Stimulated activated naive B cell treated with anti-CD40 and anti-IgM and Interleukin-4, amounts not matched to agents 10 μg/mL and 1 μg/mL and 100 μg/mL, for 72 hours (primary cell): ENCODE measurements around the gene LEKR1.
"Not testable (repeated sequence)": the region's sequence is repeated elsewhere in the genome, so short reads cannot be mapped to it uniquely, and the experiment has no call there.

ENCODE experiments used
- ATAC-seq, 2 donors: fragments of 150-1000 bp; cut with Tn5 transposase; replicated peaks; 2 replicates each; pipeline ENCODE4 v1.10.0; 2021; ENCODE audit warnings: moderate library complexity in 1 of 2
- DNase-seq: peaks from one replicate; pipeline ENCODE4 v3.0.0; 2021
- H3K27ac Mint-ChIP-seq: one replicate; pipeline ENCODE4 v1.8.0; 2022; ENCODE audit warnings: mild to moderate bottlenecking, mixed read lengths
- H3K27me3 Mint-ChIP-seq, 2 donors: one replicate each; pipeline ENCODE4 v1.8.0; 2022; ENCODE audit warnings: mixed read lengths in 2 of 2
- H3K36me3 Mint-ChIP-seq, 2 donors: one replicate each; pipeline ENCODE4 v1.8.0; 2022; ENCODE audit warnings: mixed read lengths in 2 of 2, mild to moderate bottlenecking in 1 of 2
- H3K4me1 Mint-ChIP-seq, 2 donors: one replicate each; pipeline ENCODE4 v1.8.0; 2022; ENCODE audit warnings: mixed read lengths in 2 of 2, mild to moderate bottlenecking in 1 of 2
- H3K4me3 Mint-ChIP-seq, 2 donors: one replicate each; pipeline ENCODE4 v1.8.0; 2022; ENCODE audit warnings: mild to moderate bottlenecking in 2 of 2, mixed read lengths in 2 of 2, moderate library complexity in 1 of 2
- H3K9me3 Mint-ChIP-seq, 2 donors: one replicate each; pipeline ENCODE4 v1.8.0; 2022; ENCODE audit warnings: mixed read lengths in 2 of 2, mild to moderate bottlenecking in 1 of 2

LEKR1 gene

DNA sequence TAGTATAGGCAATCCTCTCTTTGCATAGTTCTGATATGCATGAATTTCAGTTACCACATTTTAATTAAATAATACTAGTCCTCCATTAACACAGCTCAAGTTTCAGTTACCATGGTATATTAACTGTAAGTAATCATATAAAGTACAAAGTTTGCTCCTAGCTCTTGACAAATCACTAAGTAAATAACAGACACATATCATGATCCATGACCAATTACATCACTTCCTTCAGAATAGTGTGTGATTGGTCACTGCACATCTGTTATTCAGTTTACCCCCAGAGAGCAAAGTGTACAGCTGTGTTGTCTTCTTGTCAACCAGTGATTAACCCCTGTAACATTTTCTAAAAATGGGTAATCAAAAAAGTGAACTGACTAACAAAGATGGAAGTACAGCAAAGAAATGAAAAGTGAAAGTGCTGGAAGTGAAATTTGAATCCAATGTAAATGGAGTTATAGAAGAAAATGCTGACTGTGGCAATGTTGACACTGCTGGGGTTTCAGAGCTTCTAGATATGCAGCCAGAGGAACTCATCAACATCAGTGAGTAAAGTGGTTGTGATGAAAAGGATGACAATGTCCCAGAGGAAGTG, 30.2 kb upstream of the LEKR1 start:
- no peak overlapping the region for H3K4me3 Mint-ChIP-seq
- no peak overlapping the region for H3K27ac Mint-ChIP-seq
- peaks cover 13 to 33% of the 10 kb centered on the region in 2 donors for H3K4me1 Mint-ChIP-seq
- DNase-seq: no peak
- peaks cover 11 to 13% of the 10 kb centered on the region in 2 donors for H3K9me3 Mint-ChIP-seq
- peak in 1 of 2 donors; percentile 42 for ATAC-seq
- peaks cover 22 to 41% of the 10 kb centered on the region in 2 donors for H3K36me3 Mint-ChIP-seq
- H3K27me3 Mint-ChIP-seq: no peaks in the 10 kb centered on the region

DNA sequence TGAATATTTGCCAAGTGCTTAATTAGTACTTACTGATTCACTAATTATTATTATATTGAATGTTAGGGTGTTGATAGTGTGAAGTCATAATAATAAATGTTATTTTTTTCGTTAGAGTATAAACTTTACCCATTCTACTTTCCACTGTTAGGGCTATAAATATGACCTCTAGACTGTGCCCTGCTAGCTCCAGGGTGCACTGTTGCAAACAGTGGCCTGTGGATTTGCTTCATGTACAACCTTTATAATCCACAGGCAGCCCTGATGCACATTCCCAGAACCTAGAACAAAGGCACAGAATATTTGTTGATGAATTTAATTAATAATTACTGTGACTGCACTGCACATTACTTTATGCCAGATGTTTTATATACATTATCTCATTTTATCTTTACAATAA, 28.8 kb upstream of the LEKR1 start:
- ATAC-seq (no peak), DNase-seq (no peak)
- H3K36me3 Mint-ChIP-seq: peaks cover 25 to 44% of the 10 kb centered on the region in 2 donors
- H3K27me3 Mint-ChIP-seq: no peaks in the 10 kb centered on the region
- peaks cover 11 to 13% of the 10 kb centered on the region in 2 donors for H3K9me3 Mint-ChIP-seq
- H3K4me1 Mint-ChIP-seq: peaks cover 13 to 28% of the 10 kb centered on the region in 2 donors
- H3K27ac Mint-ChIP-seq: no peak overlapping the region
- H3K4me3 Mint-ChIP-seq: no peak overlapping the region

DNA sequence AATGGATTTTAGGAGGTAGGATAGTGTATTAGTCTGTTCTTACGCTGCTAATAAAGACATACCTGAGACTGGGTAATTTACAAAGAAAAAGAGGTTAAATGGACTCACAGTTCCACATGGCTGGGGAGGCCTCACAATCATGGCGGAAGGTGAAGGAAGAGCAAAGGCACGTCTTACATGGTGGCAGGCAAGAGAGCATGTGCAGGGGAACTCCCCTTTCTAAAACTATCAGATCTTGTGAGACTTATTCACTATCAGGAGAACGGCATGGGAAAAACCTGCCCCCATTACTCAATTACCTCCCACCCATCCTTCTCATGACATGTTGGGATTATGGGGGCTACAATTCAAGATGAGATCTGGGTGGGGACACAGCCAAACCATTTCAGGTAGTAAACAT, 25.9 kb upstream of the LEKR1 start:
- DNase-seq, H3K27ac Mint-ChIP-seq, H3K27me3 Mint-ChIP-seq, H3K4me3 Mint-ChIP-seq, ATAC-seq: not testable (repeated sequence)
- H3K9me3 Mint-ChIP-seq: peaks cover 14 to 17% of the 10 kb centered on the region in 2 donors
- H3K4me1 Mint-ChIP-seq: peaks cover 5 to 23% of the 10 kb centered on the region in 2 donors
- peaks cover 28 to 37% of the 10 kb centered on the region in 2 donors for H3K36me3 Mint-ChIP-seq

DNA sequence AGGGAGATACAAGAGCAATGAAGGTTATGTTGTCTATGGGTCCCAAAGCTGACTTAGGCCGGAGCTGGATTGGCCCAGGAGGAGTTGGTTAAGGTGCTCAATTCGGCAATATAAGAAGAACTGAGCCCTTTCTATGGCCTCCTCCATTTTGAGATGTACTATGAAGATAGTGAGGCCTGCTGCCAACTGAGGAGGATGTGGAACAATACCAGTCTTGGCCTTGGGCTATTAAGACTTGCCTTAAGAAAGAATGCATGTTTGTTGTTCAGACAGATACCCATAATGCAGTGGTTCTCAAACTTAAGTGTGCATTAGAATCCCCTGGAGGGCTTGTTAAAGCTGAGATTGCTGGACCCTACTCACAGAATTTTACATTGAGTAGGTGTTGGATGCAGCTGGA, 24.4 kb upstream of the LEKR1 start:
- Mint-ChIP-seq H3K4me3 (no peak overlapping the region), H3K27me3 (no peaks in the 10 kb centered on the region), H3K27ac (no peak overlapping the region), H3K4me1 (peaks cover 1 to 20% of the 10 kb centered on the region in 2 donors), H3K36me3 (peaks cover 24 to 30% of the 10 kb centered on the region in 2 donors), H3K9me3 (peaks cover 14 to 17% of the 10 kb centered on the region in 2 donors)
- no peak for ATAC-seq
- DNase-seq: no peak

DNA sequence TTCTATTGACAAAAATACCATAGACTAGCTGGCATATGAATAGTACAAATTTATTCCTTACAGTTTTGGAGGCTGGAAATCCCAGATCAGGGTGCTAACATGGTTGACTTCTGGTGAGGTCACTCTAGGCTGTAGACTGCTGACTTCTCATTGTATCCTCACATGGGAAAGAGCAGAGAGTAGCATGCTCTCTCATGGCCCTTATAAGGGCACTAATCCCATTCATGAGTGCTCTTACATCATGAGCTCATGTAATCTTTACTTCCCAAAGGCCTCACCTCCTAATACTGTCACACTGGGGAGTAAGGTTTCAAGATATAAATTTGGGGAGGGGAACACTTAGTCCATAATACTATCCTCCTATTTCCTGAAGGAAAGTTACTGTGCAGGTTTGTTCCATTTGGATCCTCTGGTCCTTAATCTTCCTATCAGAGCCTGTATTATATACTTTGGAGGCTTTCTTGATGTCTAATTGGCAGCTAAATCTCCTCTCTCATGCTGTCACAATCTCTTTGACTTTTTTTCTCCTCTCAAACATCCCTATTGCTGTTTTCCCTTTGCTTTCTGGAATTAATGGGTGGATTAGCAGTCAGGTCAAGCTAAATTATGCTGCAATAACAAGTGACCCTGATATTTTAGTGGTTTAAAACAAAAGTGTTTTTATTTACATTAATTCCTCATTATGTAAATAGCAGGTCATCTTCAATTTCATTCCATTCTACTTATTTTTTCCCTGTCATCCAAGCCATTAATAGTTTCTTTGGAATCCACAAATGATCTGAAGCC, 23.1 kb upstream of the LEKR1 start:
- Mint-ChIP-seq H3K4me1 (peaks cover 7 to 30% of the 10 kb centered on the region in 2 donors), H3K27me3 (no peaks in the 10 kb centered on the region), H3K9me3 (peaks cover 14 to 17% of the 10 kb centered on the region in 2 donors), H3K36me3 (peaks cover 24 to 34% of the 10 kb centered on the region in 2 donors), H3K4me3 (no peak overlapping the region), H3K27ac (no peak overlapping the region)
- DNase-seq: no peak
- no peak for ATAC-seq

DNA sequence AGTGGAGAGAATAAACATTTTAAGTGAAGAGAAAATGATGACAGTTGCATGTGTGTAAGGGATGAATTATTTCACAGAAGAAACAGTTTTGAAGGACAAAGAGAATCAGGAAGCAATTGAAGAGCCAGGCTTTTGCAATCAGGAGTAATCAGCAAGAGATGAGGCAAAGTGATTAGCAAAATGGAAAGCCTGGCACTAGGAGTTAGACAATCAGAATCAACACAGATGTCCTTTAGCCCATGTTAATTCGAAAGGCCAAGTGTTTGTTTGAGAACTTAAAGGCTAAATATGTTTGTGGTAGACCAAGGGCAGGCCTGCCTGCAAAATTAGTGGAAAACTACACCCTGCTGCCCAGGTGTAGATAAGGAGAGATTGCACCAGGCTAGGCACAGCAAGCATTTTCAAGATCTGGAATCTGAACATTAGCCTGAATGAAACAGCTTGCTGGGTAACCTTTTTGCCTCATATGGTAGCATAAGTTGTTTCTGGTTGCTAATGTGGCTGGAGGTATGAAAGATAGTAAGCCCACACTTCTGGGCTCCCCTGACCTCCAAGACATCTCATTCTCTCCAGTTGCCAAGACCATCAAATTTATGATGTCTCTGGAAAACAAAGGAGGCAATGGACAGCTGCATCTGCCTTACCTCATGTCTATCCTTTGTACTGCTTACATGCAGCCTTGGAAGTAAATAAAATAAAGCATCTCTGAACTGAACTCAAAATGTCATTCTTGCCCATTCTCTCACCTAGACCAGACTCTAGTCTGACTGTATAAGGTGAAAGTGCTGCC, 22.0 kb upstream of the LEKR1 start:
- Mint-ChIP-seq H3K9me3 (peaks cover 14 to 17% of the 10 kb centered on the region in 2 donors), H3K4me3 (no peak overlapping the region), H3K27me3 (no peaks in the 10 kb centered on the region), H3K36me3 (peaks cover 19 to 30% of the 10 kb centered on the region in 2 donors), H3K4me1 (peaks cover 8 to 24% of the 10 kb centered on the region in 2 donors), H3K27ac (no peak overlapping the region)
- ATAC-seq (peak in 1 of 2 donors; percentile 7), DNase-seq (no peak)

DNA sequence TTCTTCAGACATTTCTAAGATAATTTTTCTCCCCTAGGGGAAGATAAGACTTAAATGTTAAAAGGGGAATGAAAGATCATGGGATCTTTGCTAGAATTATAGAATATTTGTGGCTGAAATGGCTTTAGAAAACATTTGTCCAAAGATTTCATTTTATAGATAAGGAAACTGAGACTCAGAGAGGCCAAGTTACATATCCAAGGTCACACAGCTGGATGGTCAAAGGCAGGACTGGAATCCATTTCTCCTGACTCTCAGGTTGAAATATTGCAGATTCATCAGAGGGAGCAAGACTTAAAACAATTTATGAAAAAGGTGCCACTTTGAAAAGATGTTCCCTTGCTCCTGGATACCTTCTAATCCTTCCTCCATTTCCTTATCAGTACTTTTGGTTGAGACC, 19.5 kb upstream of the LEKR1 start:
- H3K36me3 Mint-ChIP-seq: peaks cover 11 to 26% of the 10 kb centered on the region in 2 donors
- no peak for ATAC-seq
- H3K4me3 Mint-ChIP-seq: no peak overlapping the region
- no peak overlapping the region for H3K27ac Mint-ChIP-seq
- H3K27me3 Mint-ChIP-seq: no peaks in the 10 kb centered on the region
- peaks cover 3 to 10% of the 10 kb centered on the region in 2 donors for H3K9me3 Mint-ChIP-seq
- H3K4me1 Mint-ChIP-seq: peaks cover 15 to 34% of the 10 kb centered on the region in 2 donors
- DNase-seq: no peak

DNA sequence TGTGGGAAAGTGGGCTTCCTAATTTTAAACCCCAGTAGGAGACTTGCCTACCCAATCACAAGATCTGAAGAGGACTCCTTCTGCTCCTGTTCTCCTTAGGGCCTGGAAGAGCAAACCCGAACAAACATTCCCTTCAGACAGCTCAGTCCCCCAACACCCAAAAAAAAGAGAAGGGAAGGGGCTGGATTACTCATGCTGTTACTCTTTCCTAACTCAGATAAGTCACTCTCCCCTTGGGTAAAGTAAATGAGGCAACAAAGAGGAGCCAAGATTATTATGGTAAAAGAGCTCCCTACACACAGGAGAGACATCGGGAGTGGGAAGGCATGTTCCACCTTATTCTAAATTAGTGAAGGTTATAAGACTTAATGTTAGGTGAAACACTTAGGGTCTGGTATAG, 18.1 kb upstream of the LEKR1 start:
- H3K4me3 Mint-ChIP-seq: no peak overlapping the region

DNA sequence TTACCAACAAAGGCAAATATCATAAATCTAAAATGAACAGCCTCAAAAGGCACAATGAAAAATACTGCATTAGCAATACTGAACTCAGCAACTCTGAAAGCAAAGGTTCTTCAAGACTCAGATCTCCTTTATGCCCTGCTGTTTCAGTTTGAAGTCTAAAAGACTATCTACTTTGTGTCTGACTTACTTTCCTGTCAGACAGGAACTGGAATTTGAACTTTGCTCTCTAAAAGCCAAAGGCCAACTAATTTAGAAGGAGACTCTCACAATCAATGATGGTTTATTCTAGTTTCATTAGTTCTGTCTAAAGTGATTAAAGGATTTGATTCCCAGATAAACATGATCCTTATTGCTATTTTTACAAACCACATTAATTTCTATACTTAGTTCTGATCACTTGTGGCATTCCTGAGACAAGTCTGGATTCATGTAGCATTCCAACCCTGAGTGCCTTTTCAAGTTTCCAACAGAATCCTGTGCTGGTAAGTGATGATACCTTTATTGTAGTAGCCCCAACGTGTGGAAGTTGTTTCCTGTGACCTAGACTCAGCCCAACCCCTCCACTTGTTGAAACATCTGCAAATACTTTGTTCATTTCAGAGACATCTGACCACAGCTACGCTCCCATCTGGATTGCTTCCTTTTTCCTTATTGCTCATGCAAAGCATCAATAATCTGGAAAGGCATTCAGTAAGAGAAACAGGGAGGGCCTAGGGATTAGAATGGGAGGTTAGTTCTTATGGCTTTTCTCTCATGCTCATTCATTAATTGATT, 14.9 kb upstream of the LEKR1 start:
- DNase-seq: no peak
- H3K4me1 Mint-ChIP-seq: peaks cover 19 to 48% of the 10 kb centered on the region in 2 donors
- no peak overlapping the region for H3K27ac Mint-ChIP-seq

More for the DNA sequence above, 18.1 kb upstream of the LEKR1 start:
- H3K36me3 Mint-ChIP-seq: peaks cover 11 to 26% of the 10 kb centered on the region in 2 donors
- DNase-seq (no peak), ATAC-seq (no peak)
- peaks cover 16 to 37% of the 10 kb centered on the region in 2 donors for H3K4me1 Mint-ChIP-seq
- H3K27me3 Mint-ChIP-seq: no peaks in the 10 kb centered on the region
- peaks cover 3 to 10% of the 10 kb centered on the region in 2 donors for H3K9me3 Mint-ChIP-seq
- peak overlapping the region; percentile 65 for H3K27ac Mint-ChIP-seq

DNA sequence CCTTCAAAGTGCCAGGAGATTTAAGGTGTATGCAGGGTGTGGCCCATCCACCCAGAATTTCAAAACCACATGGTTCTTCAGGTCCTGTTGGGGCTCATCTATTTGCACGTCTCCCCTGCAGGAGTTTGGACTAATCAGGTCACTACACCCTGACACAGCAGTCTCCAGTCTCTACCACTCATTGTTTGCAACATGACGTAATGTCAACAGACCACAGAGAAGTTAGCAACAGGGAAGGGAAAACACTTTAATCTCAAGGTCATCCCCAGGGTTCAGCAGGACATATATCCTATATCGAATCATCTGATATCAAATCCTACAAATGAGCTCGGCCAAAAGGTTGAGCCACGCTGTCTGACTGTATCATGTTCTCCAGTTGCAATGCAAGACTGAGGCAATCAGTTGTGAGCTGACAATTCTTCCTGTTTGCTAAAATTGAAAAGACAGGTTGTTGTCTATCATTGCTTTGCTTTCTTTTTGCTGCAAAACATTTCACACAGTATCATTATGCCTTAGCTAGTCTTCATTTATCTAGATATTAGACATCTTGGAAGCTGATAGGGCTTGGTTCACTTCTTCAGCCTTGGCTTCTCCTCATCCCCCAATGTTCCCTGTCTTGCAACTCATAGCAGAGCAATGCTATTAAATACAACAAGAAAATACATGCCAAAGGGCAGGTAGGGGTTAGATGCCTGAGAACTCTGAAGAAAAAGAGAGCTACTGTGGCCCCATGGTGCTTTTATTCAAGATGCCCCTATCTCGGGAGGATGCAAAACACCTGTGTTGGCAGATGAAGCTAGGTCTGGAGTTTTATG, 13.4 kb upstream of the LEKR1 start:
- Mint-ChIP-seq H3K27ac (peak overlapping the region; percentile 16), H3K27me3 (no peaks in the 10 kb centered on the region), H3K4me3 (no peak overlapping the region), H3K36me3 (peaks cover 18 to 32% of the 10 kb centered on the region in 2 donors), H3K4me1 (peaks cover 17 to 49% of the 10 kb centered on the region in 2 donors), H3K9me3 (peaks cover 3 to 9% of the 10 kb centered on the region in 2 donors)
- ATAC-seq (no peak), DNase-seq (no peak)

More for the DNA sequence above, 14.9 kb upstream of the LEKR1 start:
- Mint-ChIP-seq H3K36me3 (peaks cover 16 to 31% of the 10 kb centered on the region in 2 donors), H3K9me3 (peaks cover 3 to 9% of the 10 kb centered on the region in 2 donors), H3K27me3 (no peaks in the 10 kb centered on the region), H3K4me3 (no peak overlapping the region)
- ATAC-seq: no peak

DNA sequence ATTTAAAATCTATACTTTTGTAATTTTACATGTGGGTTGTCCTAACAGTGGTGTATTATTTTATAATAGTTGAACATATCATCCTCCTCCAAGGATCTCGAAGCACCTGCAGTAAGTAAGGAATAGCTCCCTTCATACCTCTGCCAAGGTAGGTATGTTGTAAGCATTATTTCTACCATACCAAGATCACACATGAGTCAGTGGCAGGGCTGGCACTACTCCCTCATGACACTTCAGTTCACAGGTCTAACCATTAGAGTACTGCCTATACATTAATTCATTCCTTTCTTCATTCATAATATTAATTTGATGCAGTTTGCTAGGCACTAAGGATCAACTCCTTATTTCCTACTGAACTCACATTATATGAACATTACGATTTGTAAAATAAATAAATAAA, 11.9 kb upstream of the LEKR1 start:
- DNase-seq (no peak), ATAC-seq (no peak)
- Mint-ChIP-seq H3K36me3 (peaks cover 18 to 28% of the 10 kb centered on the region in 2 donors), H3K9me3 (peaks cover 3 to 9% of the 10 kb centered on the region in 2 donors), H3K27ac (no peak overlapping the region), H3K4me1 (peaks cover 18 to 57% of the 10 kb centered on the region in 2 donors), H3K4me3 (no peak overlapping the region), H3K27me3 (no peaks in the 10 kb centered on the region)

DNA sequence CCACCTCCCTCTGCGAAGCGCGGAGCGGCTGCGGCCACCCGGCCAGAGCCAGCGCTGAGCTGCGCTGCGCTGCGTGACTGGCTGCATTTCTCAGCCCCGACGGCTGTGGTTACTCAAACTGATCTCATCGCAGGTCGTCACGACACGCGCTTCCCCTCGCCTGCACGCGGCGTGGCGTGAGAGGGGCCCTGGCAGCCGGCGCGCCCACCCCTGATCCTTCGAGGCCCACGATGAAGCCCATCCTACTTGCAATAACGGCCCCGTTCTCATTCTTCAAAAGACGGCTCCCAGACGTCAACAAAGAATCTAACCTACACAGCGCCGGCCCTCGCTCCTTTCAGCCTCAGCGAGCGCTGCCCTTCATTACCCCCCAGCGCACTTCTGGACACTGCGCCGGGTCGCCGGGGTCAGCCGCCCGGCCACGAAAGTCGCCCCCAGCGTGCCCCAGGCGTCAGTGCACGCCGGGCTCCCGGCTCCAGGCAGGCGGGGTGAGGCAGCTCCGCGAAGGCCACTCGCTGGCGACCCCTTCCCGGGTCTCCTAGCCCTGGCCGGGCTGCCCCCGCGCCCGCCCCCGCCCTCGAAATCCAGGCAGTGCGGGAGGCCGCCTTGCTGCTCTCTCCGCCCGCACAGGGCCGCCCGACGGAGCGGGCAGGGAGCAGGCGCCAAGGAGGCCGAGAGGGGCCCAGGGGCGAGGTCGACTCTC, 9.9 kb upstream of the LEKR1 start:
- peaks cover 10 to 14% of the 10 kb centered on the region in 2 donors for H3K36me3 Mint-ChIP-seq
- peak overlapping the region; percentile 77 to 93 for H3K4me3 Mint-ChIP-seq
- peaks cover 14 to 55% of the 10 kb centered on the region in 2 donors for H3K4me1 Mint-ChIP-seq
- peak; percentile 51 for DNase-seq
- no peaks in the 10 kb centered on the region for H3K27me3 Mint-ChIP-seq
- H3K27ac Mint-ChIP-seq: peak overlapping the region; percentile 99
- ATAC-seq: peak; percentile 31 to 36
- H3K9me3 Mint-ChIP-seq: peaks cover 3 to 4% of the 10 kb centered on the region in 2 donors
